ENCODE measurements around the gene CLDN24.
"Not testable (repeated sequence)": the region's sequence is repeated elsewhere in the genome, so short reads cannot be mapped to it uniquely, and the experiment has no call there.

CLDN24 gene

GRCh38 chr4:183347146-183347545, 24.9 kb upstream of the CLDN24 start:
- no peak for DNase-seq

GRCh38 chr4:183345261-183345660, 23.0 kb upstream of the CLDN24 start:
- DNase-seq: no peak

GRCh38 chr4:183344523-183345255, 22.5 kb upstream of the CLDN24 start:
- no peak for DNase-seq

- DNase-seq: no peak
These were observed 21.5 kb upstream of the CLDN24 start for GRCh38 chr4:183343730-183344129.

- peak; percentile 63 for DNase-seq
These were observed 20.6 kb upstream of the CLDN24 start for GRCh38 chr4:183342541-183343533.

- DNase-seq: no peak
These were observed 15.6 kb upstream of the CLDN24 start for GRCh38 chr4:183337833-183338232.

- no peak for DNase-seq
These were observed 15.1 kb upstream of the CLDN24 start for GRCh38 chr4:183337349-183337748.

- DNase-seq: no peak
These were observed 13.2 kb upstream of the CLDN24 start for GRCh38 chr4:183335369-183335940.

GRCh38 chr4:183333983-183334382, 11.8 kb upstream of the CLDN24 start:
- no peak for DNase-seq

GRCh38 chr4:183333202-183333601, 11.0 kb upstream of the CLDN24 start:
- DNase-seq: no peak

- no peak for DNase-seq
These were observed 10.2 kb upstream of the CLDN24 start for GRCh38 chr4:183332447-183332846.

GRCh38 chr4:183330841-183331240, 8.6 kb upstream of the CLDN24 start:
- no peak for DNase-seq

- DNase-seq: no peak
These were observed 7.9 kb upstream of the CLDN24 start for GRCh38 chr4:183329954-183330742.

- no peak for DNase-seq
These were observed 7.0 kb upstream of the CLDN24 start for GRCh38 chr4:183329244-183329643.

- no peak for DNase-seq
These were observed 6.6 kb upstream of the CLDN24 start for GRCh38 chr4:183328832-183329231.

GRCh38 chr4:183327827-183328226, 5.6 kb upstream of the CLDN24 start:
- DNase-seq: no peak

- DNase-seq: no peak
These were observed 4.6 kb upstream of the CLDN24 start for GRCh38 chr4:183326853-183327252.

GRCh38 chr4:183326387-183326786, 4.2 kb upstream of the CLDN24 start:
- not testable (repeated sequence) for DNase-seq

- no peak for DNase-seq
These were observed 2.4 kb upstream of the CLDN24 start for GRCh38 chr4:183324619-183325018.

- not testable (repeated sequence) for DNase-seq
These were observed 1.8 kb upstream of the CLDN24 start for GRCh38 chr4:183324056-183324455.

GRCh38 chr4:183323295-183323694, 1.1 kb upstream of the CLDN24 start:
- DNase-seq: no peak

GRCh38 chr4:183321516-183321915, 710 bp downstream of the CLDN24 start:
- no peak for DNase-seq

GRCh38 chr4:183321079-183321478, 1.1 kb downstream of the CLDN24 start:
- DNase-seq: no peak

Measured in eye (tissue), 1 donor.